ENCODE data around the gene POU2F1. TPM values are rescaled to one million over a fixed set of nuclear protein-coding genes. Genes with fewer than 3 reads are reported as not detected.

Gene POU2F1
- total RNA-seq, 3 donors from 2014 or later: 20.0 to 29.0 (median 21.0) TPM

DNA sequence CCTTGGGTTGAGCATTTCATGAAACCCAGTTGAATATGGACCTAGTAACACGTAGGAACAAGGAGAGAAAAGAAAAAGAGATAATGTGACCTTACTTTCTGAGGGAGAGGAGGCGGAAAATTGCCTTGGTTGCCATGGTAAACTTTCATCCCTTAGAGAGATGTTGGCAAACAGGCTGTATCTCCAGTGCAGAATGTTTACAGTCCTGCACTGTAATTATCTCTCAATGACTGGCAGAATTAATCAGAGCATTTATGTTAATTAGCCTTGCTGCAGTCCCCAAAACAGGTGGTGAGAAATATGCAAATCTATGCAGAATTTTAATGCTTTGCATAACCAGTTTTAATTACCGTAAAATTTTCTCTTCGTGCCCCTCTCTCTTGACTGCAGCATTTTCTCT lies 150.3 kb downstream of the POU2F1 start:
- intact Hi-C loops (cut with DNase I; ENCODE audit: low total_unique reads): no loop called here
- TF ChIP-seq, protein P1, sequence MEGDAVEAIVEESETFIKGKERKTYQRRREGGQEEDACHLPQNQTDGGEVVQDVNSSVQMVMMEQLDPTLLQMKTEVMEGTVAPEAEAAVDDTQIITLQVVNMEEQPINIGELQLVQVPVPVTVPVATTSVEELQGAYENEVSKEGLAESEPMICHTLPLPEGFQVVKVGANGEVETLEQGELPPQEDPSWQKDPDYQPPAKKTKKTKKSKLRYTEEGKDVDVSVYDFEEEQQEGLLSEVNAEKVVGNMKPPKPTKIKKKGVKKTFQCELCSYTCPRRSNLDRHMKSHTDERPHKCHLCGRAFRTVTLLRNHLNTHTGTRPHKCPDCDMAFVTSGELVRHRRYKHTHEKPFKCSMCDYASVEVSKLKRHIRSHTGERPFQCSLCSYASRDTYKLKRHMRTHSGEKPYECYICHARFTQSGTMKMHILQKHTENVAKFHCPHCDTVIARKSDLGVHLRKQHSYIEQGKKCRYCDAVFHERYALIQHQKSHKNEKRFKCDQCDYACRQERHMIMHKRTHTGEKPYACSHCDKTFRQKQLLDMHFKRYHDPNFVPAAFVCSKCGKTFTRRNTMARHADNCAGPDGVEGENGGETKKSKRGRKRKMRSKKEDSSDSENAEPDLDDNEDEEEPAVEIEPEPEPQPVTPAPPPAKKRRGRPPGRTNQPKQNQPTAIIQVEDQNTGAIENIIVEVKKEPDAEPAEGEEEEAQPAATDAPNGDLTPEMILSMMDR (IDR thresholded peaks at IDR 0.05): no peak
- TF ChIP-seq POLR2A (IDR thresholded peaks at IDR 0.05) (no peak), POLR2AphosphoS5 (IDR thresholded peaks at IDR 0.05) (no peak)

DNA sequence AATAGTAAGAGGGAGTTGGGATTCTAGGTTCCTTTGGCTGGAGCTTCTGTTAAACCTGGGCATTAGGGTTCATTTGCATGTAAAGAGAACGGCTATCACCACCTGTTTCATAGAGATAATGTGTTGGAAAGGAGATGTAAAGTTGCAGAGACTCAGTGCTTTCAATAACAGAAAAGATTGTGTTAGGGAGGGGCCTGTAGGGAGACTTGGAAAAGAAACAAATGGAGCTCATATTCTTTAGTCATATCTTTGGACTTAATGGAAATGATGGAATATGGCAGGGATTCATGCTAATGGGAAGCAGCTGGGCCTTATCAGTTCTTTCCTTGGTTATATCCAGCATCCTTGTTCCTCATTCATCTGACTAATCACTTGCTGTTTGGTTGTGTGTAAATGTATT lies 152.7 kb downstream of the POU2F1 start:
- Histone ChIP-seq H3K27ac (no peak overlapping the region), H3K27me3 (no peaks in the 10 kb centered on the region), H3K4me3 (no peak overlapping the region), H3K9me3 (no peaks in the 10 kb centered on the region), H3K4me1 (no peaks in the 10 kb centered on the region), H3K36me3 (no peaks in the 10 kb centered on the region)
- intact Hi-C loops (cut with DNase I; ENCODE audit: low total_unique reads): no loop called here
- TF ChIP-seq POLR2AphosphoS5 (IDR thresholded peaks at IDR 0.05) (no peak), POLR2A (IDR thresholded peaks at IDR 0.05) (no peak)
- TF ChIP-seq, protein P1 (IDR thresholded peaks at IDR 0.05): no peak
- no peak for DNase-seq (ENCODE audit: low spot score in 2 of 2)

More for the DNA sequence above, 150.3 kb downstream of the POU2F1 start:
- no peak overlapping the region for H3K4me3 ChIP-seq
- no peak for DNase-seq (ENCODE audit: low spot score in 2 of 2)
- H3K36me3 ChIP-seq: no peaks in the 10 kb centered on the region
- H3K27me3 ChIP-seq: no peaks in the 10 kb centered on the region
- no peaks in the 10 kb centered on the region for H3K9me3 ChIP-seq
- H3K4me1 ChIP-seq: no peaks in the 10 kb centered on the region
- H3K27ac ChIP-seq: no peak overlapping the region

- TF ChIP-seq POLR2A (IDR thresholded peaks at IDR 0.05): no peak
- intact Hi-C loops (cut with DNase I; ENCODE audit: low total_unique reads): no loop called here
- Histone ChIP-seq H3K36me3 (no peaks in the 10 kb centered on the region), H3K27me3 (no peaks in the 10 kb centered on the region), H3K9me3 (no peaks in the 10 kb centered on the region), H3K4me1 (no peaks in the 10 kb centered on the region), H3K27ac (no peak overlapping the region), H3K4me3 (no peak overlapping the region)
- DNase-seq (ENCODE audit: low spot score in 2 of 2): no peak
Measured at GRCh38 chr1:167373986-167374385, 153.3 kb downstream of the POU2F1 start.

DNA sequence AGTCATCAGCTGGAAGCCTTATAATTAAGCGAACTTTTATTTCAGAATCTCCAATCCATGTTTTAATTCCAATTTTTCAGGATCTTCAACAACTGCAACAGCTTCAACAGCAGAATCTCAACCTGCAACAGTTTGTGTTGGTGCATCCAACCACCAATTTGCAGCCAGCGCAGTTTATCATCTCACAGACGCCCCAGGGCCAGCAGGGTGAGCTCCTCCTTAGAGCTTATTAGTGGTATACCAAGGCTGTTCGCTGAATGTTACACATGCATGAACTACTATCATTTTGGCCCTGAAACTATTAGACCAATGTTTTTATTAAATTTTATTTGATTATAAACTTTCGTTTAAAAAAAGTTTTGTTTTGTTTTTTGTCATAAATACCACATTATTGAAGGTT lies 155.3 kb downstream of the POU2F1 start:
- intact Hi-C loops (cut with DNase I; ENCODE audit: low total_unique reads): no loop called here
- H3K4me1 ChIP-seq: no peaks in the 10 kb centered on the region
- no peak for DNase-seq (ENCODE audit: low spot score in 2 of 2)

GRCh38 chr1:167387251-167387910 lies 166.7 kb downstream of the POU2F1 start:
- no peaks in the 10 kb centered on the region for H3K27me3 ChIP-seq
- no peaks in the 10 kb centered on the region for H3K36me3 ChIP-seq
- no peaks in the 10 kb centered on the region for H3K9me3 ChIP-seq
- no peak overlapping the region for H3K4me3 ChIP-seq
- no peak overlapping the region for H3K27ac ChIP-seq
- TF ChIP-seq POLR2A (IDR thresholded peaks at IDR 0.05): no peak
- TF ChIP-seq POLR2AphosphoS5 (IDR thresholded peaks at IDR 0.05): no peak
- TF ChIP-seq, protein P1 (IDR thresholded peaks at IDR 0.05): no peak
- no peaks in the 10 kb centered on the region for H3K4me1 ChIP-seq
- no peak for DNase-seq (ENCODE audit: low spot score in 2 of 2)
- intact Hi-C loops (cut with DNase I; ENCODE audit: low total_unique reads): no loop called here

More for the DNA sequence above, 155.3 kb downstream of the POU2F1 start:
- Histone ChIP-seq H3K27ac (no peak overlapping the region), H3K27me3 (no peaks in the 10 kb centered on the region), H3K36me3 (no peaks in the 10 kb centered on the region), H3K9me3 (no peaks in the 10 kb centered on the region), H3K4me3 (no peak overlapping the region)
- TF ChIP-seq POLR2A (IDR thresholded peaks at IDR 0.05) (no peak), POLR2AphosphoS5 (IDR thresholded peaks at IDR 0.05) (no peak)
- TF ChIP-seq, protein P1 (IDR thresholded peaks at IDR 0.05): no peak
